A673 (cell line): ENCODE results near the gene HMX1.

Source experiments
- EZH2 ChIP-seq: fragments of 200-600 bp; sonication (generic); IDR thresholded peaks from 2 replicates; pipeline ENCODE4 v1.6.1; 2017; ENCODE audit warnings: borderline replicate concordance, low read depth, mild to moderate bottlenecking, mixed read lengths, antibody characterized with exemption, low read length; ENCODE audit not compliant: poor library complexity, severe bottlenecking
- TF ChIP-seq, protein P1 (sequence below): fragments of 300-800, 200-600 bp; sonication (generic); conservative IDR thresholded peaks from 2 replicates; pipeline ENCODE4 v1.5.1; 2017; ENCODE audit warnings: low read depth, mild to moderate bottlenecking, antibody characterized with exemption, low read length, moderate library complexity, mixed read lengths

DNA sequence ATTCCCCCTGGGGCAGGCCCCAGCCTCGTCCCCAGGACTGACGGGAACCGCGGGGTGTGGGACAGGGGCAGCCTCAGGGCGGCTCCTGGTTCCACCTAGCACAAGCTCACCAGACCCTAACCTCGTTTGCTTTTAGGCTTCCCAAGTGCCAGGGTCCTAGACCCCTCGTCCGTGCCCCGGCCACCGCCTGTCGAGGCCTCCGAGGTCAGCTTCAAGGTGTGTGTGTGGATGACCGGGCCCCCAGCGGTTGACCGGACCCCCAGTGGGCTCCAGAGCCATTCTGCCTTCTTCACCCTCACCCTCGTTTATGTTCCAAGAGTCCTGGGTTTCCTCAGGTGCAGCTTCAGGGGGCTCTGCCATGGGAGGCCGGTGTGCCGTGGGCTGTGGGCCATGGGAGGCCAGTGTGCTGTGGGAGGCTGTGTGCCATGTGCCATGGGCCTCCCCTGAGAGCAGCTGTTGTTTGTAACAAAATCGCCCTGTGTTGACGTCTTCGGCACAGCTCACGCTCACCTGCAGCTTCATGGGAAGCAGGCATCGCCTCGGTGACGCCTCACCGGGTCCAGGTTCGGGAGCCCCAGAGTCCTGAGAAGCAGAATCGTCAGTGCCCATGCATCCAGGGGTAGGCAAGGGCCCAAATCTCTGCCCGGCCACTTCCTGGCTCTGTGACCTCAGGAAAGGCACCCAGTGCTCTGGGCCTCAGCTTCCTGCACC, 43.0 kb upstream of the HMX1 start:
- TF ChIP-seq, protein P1, sequence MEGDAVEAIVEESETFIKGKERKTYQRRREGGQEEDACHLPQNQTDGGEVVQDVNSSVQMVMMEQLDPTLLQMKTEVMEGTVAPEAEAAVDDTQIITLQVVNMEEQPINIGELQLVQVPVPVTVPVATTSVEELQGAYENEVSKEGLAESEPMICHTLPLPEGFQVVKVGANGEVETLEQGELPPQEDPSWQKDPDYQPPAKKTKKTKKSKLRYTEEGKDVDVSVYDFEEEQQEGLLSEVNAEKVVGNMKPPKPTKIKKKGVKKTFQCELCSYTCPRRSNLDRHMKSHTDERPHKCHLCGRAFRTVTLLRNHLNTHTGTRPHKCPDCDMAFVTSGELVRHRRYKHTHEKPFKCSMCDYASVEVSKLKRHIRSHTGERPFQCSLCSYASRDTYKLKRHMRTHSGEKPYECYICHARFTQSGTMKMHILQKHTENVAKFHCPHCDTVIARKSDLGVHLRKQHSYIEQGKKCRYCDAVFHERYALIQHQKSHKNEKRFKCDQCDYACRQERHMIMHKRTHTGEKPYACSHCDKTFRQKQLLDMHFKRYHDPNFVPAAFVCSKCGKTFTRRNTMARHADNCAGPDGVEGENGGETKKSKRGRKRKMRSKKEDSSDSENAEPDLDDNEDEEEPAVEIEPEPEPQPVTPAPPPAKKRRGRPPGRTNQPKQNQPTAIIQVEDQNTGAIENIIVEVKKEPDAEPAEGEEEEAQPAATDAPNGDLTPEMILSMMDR, result no peak
- TF ChIP-seq EZH2, result no peak
